HG03354 (cell line): ENCODE data around the gene METTL24.

Source experiments
- ATAC-seq: cut with Tn5 transposase; IDR thresholded peaks from one replicate; pipeline ENCODE4 v1.9.1; 2021; ENCODE audit warnings: mild to moderate bottlenecking; ENCODE audit not compliant: unreplicated experiment, poor library complexity, severe bottlenecking

The METTL24 gene

DNA sequence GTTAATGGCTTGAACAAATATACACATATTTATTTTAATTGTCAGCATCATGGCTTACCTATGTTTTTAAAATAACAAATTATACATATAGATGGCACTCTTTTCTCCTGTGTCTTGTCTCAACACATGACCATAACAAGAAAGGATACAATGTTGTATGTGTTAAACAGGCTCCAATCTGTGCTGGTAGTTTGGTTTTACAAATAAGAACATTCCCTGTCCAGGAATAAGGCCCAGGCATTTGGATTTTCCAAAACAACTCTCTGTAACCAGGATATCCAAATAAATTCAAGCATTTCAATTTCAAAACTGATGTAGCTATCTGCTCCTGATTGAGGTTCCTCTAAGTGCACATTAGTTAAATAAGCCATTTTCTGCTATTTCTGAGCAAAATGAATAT is 17.1 kb downstream of the METTL24 start:
- ATAC-seq: no peak

GRCh38 chr6:110340392-110340965 is 17.7 kb downstream of the METTL24 start:
- no peak for ATAC-seq

- no peak for ATAC-seq
Measured at GRCh38 chr6:110338820-110339470, 19.2 kb downstream of the METTL24 start.

DNA sequence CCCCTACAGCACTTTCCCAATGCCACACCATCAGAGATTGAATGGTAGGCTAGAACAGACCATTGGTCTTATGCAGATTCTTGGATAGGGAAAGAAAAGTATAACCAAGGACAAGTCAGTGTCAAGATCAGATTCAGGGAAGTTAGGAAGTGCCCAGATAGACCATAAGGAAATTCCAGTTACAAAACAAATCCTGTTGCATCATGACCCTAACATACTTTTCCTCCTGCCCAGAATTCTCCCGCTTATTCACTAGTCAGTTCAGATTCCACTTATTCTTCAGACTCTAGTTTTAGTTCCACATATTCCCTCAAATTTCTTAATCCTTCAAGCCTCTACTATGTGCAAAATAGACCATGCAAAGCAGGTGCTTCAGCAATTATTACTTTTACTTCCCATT is 20.7 kb downstream of the METTL24 start:
- ATAC-seq: no peak

GRCh38 chr6:110334423-110335180 is 23.5 kb downstream of the METTL24 start:
- no peak for ATAC-seq

- ATAC-seq: no peak
Measured at GRCh38 chr6:110332281-110332680, 25.9 kb downstream of the METTL24 start.

DNA sequence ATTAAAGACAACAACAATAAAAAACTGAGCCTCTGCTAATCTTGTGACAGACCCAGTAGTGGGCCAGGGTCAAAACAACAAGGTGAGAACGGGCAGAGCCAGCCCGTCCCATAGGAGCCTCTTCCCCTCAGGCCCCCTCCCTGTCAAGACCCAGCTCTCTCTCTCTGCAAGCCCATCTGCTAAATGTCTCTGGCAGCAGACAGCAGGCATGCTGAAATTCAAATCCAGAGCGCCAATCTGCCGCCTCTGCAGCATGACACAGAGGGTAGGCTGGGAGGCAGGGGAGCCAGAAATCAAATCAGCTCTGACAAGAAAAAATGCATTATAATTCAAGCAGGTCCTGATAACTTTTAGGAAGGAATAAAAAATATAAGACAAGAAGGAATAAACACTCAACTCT is 26.3 kb downstream of the METTL24 start:
- ATAC-seq: no peak

GRCh38 chr6:110331390-110331789 is 26.8 kb downstream of the METTL24 start:
- no peak for ATAC-seq

GRCh38 chr6:110329714-110330436 is 28.3 kb downstream of the METTL24 start:
- no peak for ATAC-seq

GRCh38 chr6:110329348-110329713 is 28.8 kb downstream of the METTL24 start:
- no peak for ATAC-seq

DNA sequence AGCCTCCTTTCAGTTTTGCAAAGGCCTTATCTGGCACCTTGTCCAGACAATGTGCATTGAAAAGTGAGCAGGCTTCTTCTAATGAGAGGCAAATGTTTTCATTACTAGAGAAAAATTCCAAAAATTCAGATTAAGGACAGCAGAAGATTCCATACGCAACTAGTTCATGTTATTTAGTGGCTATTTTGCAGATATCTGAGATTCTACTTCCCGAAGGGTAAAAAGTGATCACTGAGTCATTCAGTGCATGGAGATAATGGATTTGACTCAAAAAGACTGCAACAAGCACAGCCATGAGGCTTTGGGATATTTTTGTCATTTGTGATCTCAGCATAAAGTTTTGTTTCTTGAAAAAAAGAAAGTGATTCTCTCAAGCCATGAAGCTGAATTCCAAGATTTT is 29.9 kb downstream of the METTL24 start:
- ATAC-seq: no peak

DNA sequence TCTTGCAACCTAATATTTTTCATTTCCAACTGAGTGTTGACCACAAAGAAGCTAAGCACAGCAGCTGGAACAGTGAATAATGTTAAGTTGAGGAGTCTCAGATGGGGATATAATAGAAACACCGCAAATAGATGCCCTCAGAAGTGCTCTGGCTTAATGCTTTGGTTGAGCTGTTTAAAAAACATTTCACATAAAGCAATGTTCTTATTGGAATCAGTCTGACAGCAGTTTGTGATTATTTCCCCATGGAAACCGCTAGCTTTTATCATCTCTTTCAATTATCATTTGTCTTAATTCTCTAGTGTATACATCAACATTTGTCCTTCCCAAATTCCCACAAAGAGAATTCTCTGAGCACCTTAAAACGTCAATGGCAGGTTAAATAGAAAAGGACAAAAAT is 30.8 kb downstream of the METTL24 start:
- ATAC-seq: no peak

DNA sequence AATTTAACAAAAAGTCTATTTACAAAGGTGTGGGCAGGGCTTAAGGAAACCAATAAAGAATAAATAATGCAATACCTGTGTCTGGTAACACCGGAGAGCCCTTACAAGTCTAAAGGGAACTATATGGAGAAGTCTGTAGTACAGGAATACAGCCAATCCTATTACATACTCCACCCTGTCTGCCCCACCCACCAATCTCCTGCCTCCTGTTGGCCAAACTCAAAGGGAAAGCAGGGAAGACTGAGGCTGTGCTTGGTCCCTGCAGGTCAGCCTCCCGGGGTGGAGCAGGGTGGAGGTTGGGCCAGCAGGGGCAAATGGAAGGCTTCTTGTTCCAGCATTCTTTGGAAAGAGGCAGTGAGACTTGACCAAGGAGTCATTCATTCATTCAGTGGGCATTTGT is 31.5 kb downstream of the METTL24 start:
- ATAC-seq: no peak

DNA sequence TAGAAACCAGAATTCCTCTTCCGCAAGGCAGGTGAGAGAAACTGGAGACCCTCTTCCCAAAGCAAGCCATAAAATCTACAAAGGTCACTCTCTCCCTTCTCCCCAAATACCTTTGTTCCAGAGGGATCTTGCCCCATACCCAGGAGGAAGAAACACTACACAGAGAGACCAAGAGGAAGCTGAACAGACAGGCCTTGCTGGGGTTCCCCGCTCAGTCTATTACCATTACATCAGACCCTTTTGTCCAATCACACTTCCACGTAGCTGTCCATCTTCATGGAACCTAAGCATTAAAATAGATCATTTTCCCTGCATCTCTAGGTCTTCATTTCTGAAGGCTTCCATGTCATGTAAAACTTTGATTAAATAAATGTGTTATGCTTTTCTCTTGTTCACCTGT is 32.1 kb downstream of the METTL24 start:
- no peak for ATAC-seq

DNA sequence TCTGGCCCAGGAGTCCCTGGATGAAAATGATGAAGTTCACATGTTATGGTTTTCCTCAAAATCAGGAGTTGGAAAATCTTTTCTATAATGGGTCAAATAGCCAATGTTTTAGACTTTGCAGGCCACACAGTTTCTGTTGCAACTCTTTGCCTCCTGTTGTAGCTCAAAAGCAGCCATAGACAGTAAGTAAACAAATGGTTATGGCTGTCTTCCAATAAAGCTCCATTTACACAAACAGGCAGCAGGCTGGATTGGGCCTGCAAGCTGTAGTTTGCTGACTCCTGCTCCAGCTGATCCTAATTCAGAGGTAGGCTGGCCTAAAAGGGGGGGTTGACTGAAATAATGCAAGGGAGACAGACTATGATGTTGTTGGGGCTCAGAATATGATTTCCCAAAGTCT is 33.0 kb downstream of the METTL24 start:
- ATAC-seq: no peak

- ATAC-seq: no peak
Measured at GRCh38 chr6:110324548-110324947, 33.6 kb downstream of the METTL24 start.

DNA sequence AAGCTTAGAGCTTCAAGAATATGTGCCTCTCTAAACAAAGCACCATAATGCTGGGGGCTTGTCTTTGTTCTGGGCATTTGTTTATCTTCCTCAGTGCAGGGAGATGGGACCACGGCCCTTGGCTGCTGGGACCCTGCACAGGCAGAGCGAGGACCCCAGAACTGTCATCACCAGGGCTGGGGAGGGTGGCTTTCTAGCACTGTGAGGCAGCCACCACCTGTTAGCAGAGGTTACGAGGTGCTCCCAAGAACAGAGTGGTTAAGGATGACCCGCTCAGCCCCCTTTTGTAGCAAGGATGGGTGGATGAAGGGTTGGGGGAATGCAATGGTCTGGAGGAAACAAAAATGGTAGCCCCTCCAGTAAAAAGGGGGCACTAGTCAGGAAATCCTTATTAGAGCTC is 34.9 kb downstream of the METTL24 start:
- ATAC-seq: no peak

- no peak for ATAC-seq
Measured at GRCh38 chr6:110322874-110323242, 35.3 kb downstream of the METTL24 start.

GRCh38 chr6:110322151-110322873 is 35.8 kb downstream of the METTL24 start:
- no peak for ATAC-seq

DNA sequence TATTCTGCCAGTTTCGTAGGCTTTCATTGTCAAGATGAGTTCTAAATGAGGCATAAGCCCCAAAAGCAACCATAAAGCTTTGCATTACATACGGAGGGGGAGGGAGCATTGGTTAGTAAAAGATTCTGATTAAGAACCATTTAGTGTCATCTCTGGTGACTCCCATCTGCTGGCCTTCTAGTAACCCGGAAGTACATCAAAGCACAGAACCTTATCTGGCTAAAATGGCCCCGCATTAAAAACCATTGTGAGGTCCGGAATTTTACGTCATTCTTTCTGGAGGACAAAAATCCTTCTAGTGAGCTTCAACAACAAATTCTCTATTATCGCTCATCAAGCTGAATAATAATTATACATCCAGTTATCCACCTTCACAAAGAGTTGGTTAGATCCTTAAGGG is 37.8 kb downstream of the METTL24 start:
- no peak for ATAC-seq
